H9 (cell line): ENCODE results near the gene RMC1. TPM values are rescaled to one million over a fixed set of nuclear protein-coding genes. Genes with fewer than 3 reads are reported as not detected.

Experiments
- DNase-seq: peaks from one replicate; pipeline ENCODE4 v3.0.0-alpha.2; 2017
- H2AFZ ChIP-seq: one replicate; pipeline ENCODE4 v1.6.1; 2013; ENCODE audit warnings: mild to moderate bottlenecking, low read length, control low read depth, moderate library complexity
- H2AK5ac ChIP-seq: 2 replicates; pipeline ENCODE4 v1.6.1; 2013; ENCODE audit warnings: low read length, control low read depth, mixed read lengths; ENCODE audit not compliant: insufficient read length
- H2BK120ac ChIP-seq: one replicate; pipeline ENCODE4 v1.6.1; 2013; ENCODE audit warnings: low read depth, mild to moderate bottlenecking, low read length, control low read depth, inconsistent platforms; ENCODE audit not compliant: poor library complexity, severe bottlenecking
- H2BK12ac ChIP-seq: 2 replicates; pipeline ENCODE4 v1.6.1; 2013; ENCODE audit warnings: low read length, control low read depth, mixed read lengths, low read depth; ENCODE audit not compliant: insufficient read length
- H2BK15ac ChIP-seq: 2 replicates; pipeline ENCODE4 v1.6.1; 2013; ENCODE audit warnings: low read depth, low read length, control low read depth
- H2BK20ac ChIP-seq: one replicate; pipeline ENCODE4 v1.6.1; 2013; ENCODE audit warnings: low read depth, mild to moderate bottlenecking, low read length, control low read depth, inconsistent platforms; ENCODE audit not compliant: poor library complexity, severe bottlenecking
- H2BK5ac ChIP-seq: 2 replicates; pipeline ENCODE4 v1.6.1; 2013; ENCODE audit warnings: low read length, control low read depth, mixed read lengths; ENCODE audit not compliant: insufficient read length
- H3K14ac ChIP-seq: 2 replicates; pipeline ENCODE4 v1.6.1; 2013; ENCODE audit warnings: low read length, control low read depth; ENCODE audit not compliant: insufficient read depth
- H3K18ac ChIP-seq: 2 replicates; pipeline ENCODE4 v1.6.1; 2013; ENCODE audit warnings: low read depth, mild to moderate bottlenecking, mixed read lengths, low read length, control low read depth; ENCODE audit not compliant: insufficient read length
- H3K23ac ChIP-seq: 2 replicates; pipeline ENCODE4 v1.6.1; 2013; ENCODE audit warnings: low read length, control low read depth, mixed read lengths, low read depth; ENCODE audit not compliant: insufficient read length
- H3K23me2 ChIP-seq: 2 replicates; pipeline ENCODE4 v1.6.1; 2013; ENCODE audit warnings: low read depth, mild to moderate bottlenecking, mixed read lengths, low read length, control low read depth; ENCODE audit not compliant: insufficient read length, poor library complexity, severe bottlenecking
- H3K27ac ChIP-seq: 2 replicates; pipeline ENCODE4 v1.5.1; 2013; ENCODE audit warnings: low read length, control low read depth, mixed read lengths, low read depth; ENCODE audit not compliant: insufficient read length
- H3K27me3 ChIP-seq: 2 replicates; pipeline ENCODE4 v1.6.1; 2013; ENCODE audit warnings: low read length, control low read depth, inconsistent platforms; ENCODE audit not compliant: insufficient read depth
- H3K4ac ChIP-seq: 2 replicates; pipeline ENCODE4 v1.6.1; 2013; ENCODE audit warnings: low read depth, mild to moderate bottlenecking, control low read depth, inconsistent platforms, low read length, moderate library complexity
- H3K4me1 ChIP-seq: 2 replicates; pipeline ENCODE4 v1.6.1; 2013; ENCODE audit warnings: low read length, control low read depth, inconsistent platforms; ENCODE audit not compliant: insufficient read depth
- H3K4me2 ChIP-seq: 2 replicates; pipeline ENCODE4 v1.6.1; 2013; ENCODE audit warnings: low read length, control low read depth, mixed read lengths; ENCODE audit not compliant: insufficient read length, insufficient read depth
- H3K56ac ChIP-seq: 2 replicates; pipeline ENCODE4 v1.6.1; 2013; ENCODE audit warnings: low read depth, mild to moderate bottlenecking, mixed read lengths, low read length, control low read depth; ENCODE audit not compliant: insufficient read length
- H3K79me1 ChIP-seq: 2 replicates; pipeline ENCODE4 v1.6.1; 2013; ENCODE audit warnings: low read depth, mild to moderate bottlenecking, moderate library complexity, low read length, control low read depth, inconsistent platforms; ENCODE audit not compliant: insufficient read depth, poor library complexity, severe bottlenecking
- H3K79me2 ChIP-seq: 2 replicates; pipeline ENCODE4 v1.6.1; 2013; ENCODE audit warnings: low read length, control low read depth, inconsistent platforms; ENCODE audit not compliant: insufficient read depth
- H3K9ac ChIP-seq: 2 replicates; pipeline ENCODE4 v1.6.1; 2013; ENCODE audit warnings: low read length, control low read depth, mixed read lengths; ENCODE audit not compliant: insufficient read length; ENCODE audit errors: extremely low read depth
- H3K9me3 ChIP-seq: one replicate; pipeline ENCODE4 v1.6.1; 2013; ENCODE audit warnings: low read depth, low read length, inconsistent platforms; ENCODE audit not compliant: control insufficient read depth
- H3T11ph ChIP-seq: one replicate; pipeline ENCODE4 v1.6.1; 2013; ENCODE audit warnings: mild to moderate bottlenecking, low read length, control low read depth, inconsistent platforms
- H4K20me1 ChIP-seq: one replicate; pipeline ENCODE4 v1.6.1; 2013; ENCODE audit not compliant: control insufficient read depth, insufficient read length, insufficient read depth
- H4K5ac ChIP-seq: 2 replicates; pipeline ENCODE4 v1.6.1; 2013; ENCODE audit warnings: low read depth, mild to moderate bottlenecking, mixed read lengths, low read length, control low read depth; ENCODE audit not compliant: insufficient read length
- H4K8ac ChIP-seq: replicated peaks from 2 replicates; pipeline ENCODE4 v1.6.1; 2013; ENCODE audit warnings: low read length, control low read depth, mixed read lengths, low read depth; ENCODE audit not compliant: insufficient read length
- H4K91ac ChIP-seq: 2 replicates; pipeline ENCODE4 v1.6.1; 2013; ENCODE audit warnings: low read depth, mild to moderate bottlenecking, moderate library complexity, mixed read lengths, low read length, control low read depth; ENCODE audit not compliant: insufficient read length
- H3K27ac Mint-ChIP-seq, 3 experiments: 2 replicates in 2 of 3; 3 replicates in 1 of 3; pipeline ENCODE4 v1.8.0; 2020 to 2021; ENCODE audit warnings: mixed read lengths in 3 of 3, mild to moderate bottlenecking in 1 of 3, moderate library complexity in 1 of 3
- H3K27me3 Mint-ChIP-seq: 2 replicates; pipeline ENCODE4 v1.8.0; 2021; ENCODE audit warnings: low read depth, mild to moderate bottlenecking, moderate library complexity, mixed read lengths
- H3K36me3 Mint-ChIP-seq, 3 experiments: 2 replicates in 2 of 3; 3 replicates in 1 of 3; pipeline ENCODE4 v1.8.0; 2020 to 2021; ENCODE audit warnings: low read depth in 3 of 3, mixed read lengths in 3 of 3; ENCODE audit not compliant: insufficient read depth in 1 of 3
- H3K4me1 Mint-ChIP-seq, 2 experiments: 2 replicates each; pipeline ENCODE4 v1.8.0; 2020; ENCODE audit warnings: mixed read lengths in 2 of 2
- H3K4me3 Mint-ChIP-seq, 2 experiments: 2 replicates in 1 of 2; 3 replicates in 1 of 2; pipeline ENCODE4 v1.8.0; 2020 to 2021; ENCODE audit warnings: mild to moderate bottlenecking in 2 of 2, mixed read lengths in 2 of 2, moderate library complexity in 1 of 2
- H3K9me3 Mint-ChIP-seq, 2 experiments: 2 replicates in 1 of 2; 3 replicates in 1 of 2; pipeline ENCODE4 v1.8.0; 2020; ENCODE audit warnings: mild to moderate bottlenecking in 2 of 2, mixed read lengths in 2 of 2, moderate library complexity in 1 of 2
- CTCF ChIP-seq: fragments of 200-600 bp; sonication (generic); conservative IDR thresholded peaks from 3 replicates; pipeline ENCODE4 v1.8.0; 2021; ENCODE audit warnings: antibody characterized with exemption, mild to moderate bottlenecking
- WGBS: extraction: QIAGEN DNeasy Blood & Tissue Kit; methylation state at CpG from one replicate; pipeline ENCODE4 v1.1.7; 2013; ENCODE audit warnings: missing lambda C conversion rate, low lambda C conversion rate, mixed read lengths; ENCODE audit not compliant: insufficient read length; ENCODE audit errors: extremely low coverage; 5-methylcytosine and 5-hydroxymethylcytosine counted together
- total RNA-seq: library from RNA; stranded (reverse); gene quantifications from 2 replicates; pipeline ENCODE4 v1.2.1, GENCODE V29; 2021

The RMC1 gene
- total RNA-seq, 1 experiment from 2014 or later, result 21.3 TPM

GRCh38 chr18:23479829-23480505 is 23.3 kb upstream of the RMC1 start:
- Histone ChIP-seq H3K56ac (no peak overlapping the region), H3T11ph (no peak overlapping the region), H3K18ac (no peak overlapping the region), H2BK20ac (no peak overlapping the region), H2BK120ac (no peak overlapping the region), H2BK15ac (no peak overlapping the region), H4K5ac (no peak overlapping the region), H4K91ac (no peak overlapping the region), H2BK5ac (no peak overlapping the region), H4K20me1 (no peaks in the 10 kb centered on the region), H3K14ac (no peak overlapping the region), H3K4me2 (no peak overlapping the region), H3K9me3 (no peaks in the 10 kb centered on the region), H2BK12ac (no peak overlapping the region), H3K79me1 (no peaks in the 10 kb centered on the region), H4K8ac (no peak overlapping the region), H2AK5ac (no peak overlapping the region), H3K23ac (no peak overlapping the region), H3K23me2 (no peaks in the 10 kb centered on the region), H3K27me3 (no peaks in the 10 kb centered on the region), H3K4me1 (no peaks in the 10 kb centered on the region), H3K4ac (no peak overlapping the region), H3K79me2 (no peaks in the 10 kb centered on the region), H3K27ac (no peak overlapping the region), H2AFZ (no peak overlapping the region), H3K9ac (no peak overlapping the region)
- Mint-ChIP-seq H3K27ac (no peak overlapping the region), H3K27me3 (no peaks in the 10 kb centered on the region), H3K4me3 (no peak overlapping the region), H3K36me3 (peaks cover 18 to 62% (median 38%) of the 10 kb centered on the region in 3 experiments), H3K9me3 (no peaks in the 10 kb centered on the region), H3K4me1 (peaks cover 9 to 11% of the 10 kb centered on the region in 2 experiments)
- no peak for DNase-seq
- no CpG with 5 or more reads among the region's 3 CpGs for WGBS
- no peak for TF ChIP-seq CTCF
